Right renal cortex interstitium (tissue), 3 donors: ENCODE results near the gene ATP2A2. TPM values are rescaled to one million over a fixed set of nuclear protein-coding genes. Genes with fewer than 3 reads are reported as not detected.

ENCODE experiments used
- DNase-seq, 3 donors: peaks; one replicate each; pipeline ENCODE4 v3.0.0-alpha.2; 2013; ENCODE audit warnings: low read depth in 3 of 3, low spot score in 2 of 3
- polyA plus RNA-seq, 3 donors: library from polyadenylated mRNA; unstranded; fragments of 120-200 nt; gene quantifications; one replicate each; pipeline ENCODE4 v1.2.1, GENCODE V29; 2013; ENCODE audit not compliant: insufficient read length in 3 of 3

The ATP2A2 gene
- polyA plus RNA-seq, 3 donors: 149 to 164 (median 159) TPM

- no peak for DNase-seq
Observed at GRCh38 chr12:110256780-110257431, 24.1 kb upstream of the ATP2A2 start.

- no peak for DNase-seq
Observed at GRCh38 chr12:110258466-110258865, 22.6 kb upstream of the ATP2A2 start.

GRCh38 chr12:110262442-110263388 is 18.3 kb upstream of the ATP2A2 start:
- no peak for DNase-seq

GRCh38 chr12:110266381-110266960 is 14.6 kb upstream of the ATP2A2 start:
- DNase-seq: no peak

GRCh38 chr12:110266980-110267620 is 13.9 kb upstream of the ATP2A2 start:
- DNase-seq: no peak

GRCh38 chr12:110269622-110270124 is 11.4 kb upstream of the ATP2A2 start:
- no peak for DNase-seq

- DNase-seq: no peak
Observed at GRCh38 chr12:110270125-110270962, 10.7 kb upstream of the ATP2A2 start.

- DNase-seq: no peak
Observed at GRCh38 chr12:110271015-110271414, 10.0 kb upstream of the ATP2A2 start.

GRCh38 chr12:110277530-110278254 is 3.4 kb upstream of the ATP2A2 start:
- no peak for DNase-seq

- DNase-seq: no peak
Observed at GRCh38 chr12:110278255-110278536, 2.9 kb upstream of the ATP2A2 start.

- no peak for DNase-seq
Observed at GRCh38 chr12:110279566-110280375, 1.3 kb upstream of the ATP2A2 start.

- no peak for DNase-seq
Observed at GRCh38 chr12:110280392-110280778, 662 bp upstream of the ATP2A2 start.

GRCh38 chr12:110281549-110282299 is 677 bp downstream of the ATP2A2 start:
- no peak for DNase-seq

GRCh38 chr12:110282300-110282860 is 1.3 kb downstream of the ATP2A2 start:
- no peak for DNase-seq

- no peak for DNase-seq
Observed at GRCh38 chr12:110282956-110283817, 2.1 kb downstream of the ATP2A2 start.

GRCh38 chr12:110284597-110284996 is 3.5 kb downstream of the ATP2A2 start:
- no peak for DNase-seq

GRCh38 chr12:110286623-110287022 is 5.6 kb downstream of the ATP2A2 start:
- no peak for DNase-seq
